Measurements from ENCODE around the gene TOR4A.

- TF ChIP-seq CTCF (IDR thresholded peaks at IDR 0.05) (no peak), POLR2A (IDR thresholded peaks at IDR 0.05) (no peak), EP300 (IDR thresholded peaks at IDR 0.05) (no peak), POLR2AphosphoS5 (IDR thresholded peaks at IDR 0.05) (no peak)
Observed at GRCh38 chr9:137275203-137275587, 2.3 kb upstream of the TOR4A start.

Measured in gastroesophageal sphincter (tissue), 3 donors.